HCT116 (cell line): ENCODE measurements around the gene GALNT15.

Source experiments
- RAD21 ChIP-seq: IDR thresholded peaks from 2 replicates; pipeline ENCODE4 v1.6.1; 2012; ENCODE audit warnings: low read depth, mild to moderate bottlenecking
- SP1 ChIP-seq: IDR thresholded peaks from 2 replicates; pipeline ENCODE4 v1.6.1; 2012; ENCODE audit warnings: low read depth
- TCF7L2 ChIP-seq: IDR thresholded peaks from 2 replicates; pipeline ENCODE4 v1.7.0; 2011; ENCODE audit warnings: borderline replicate concordance, inconsistent platforms; ENCODE audit not compliant: insufficient read depth, insufficient read length; ENCODE audit errors: extremely low read depth
- TF ChIP-seq, protein P1 (sequence below): IDR thresholded peaks from 2 replicates; pipeline ENCODE4 v1.6.1; 2011; ENCODE audit warnings: mild to moderate bottlenecking, low read length, moderate library complexity; ENCODE audit not compliant: insufficient replicate concordance; ENCODE audit errors: extremely low read depth
- TF ChIP-seq, protein P2 (sequence below), 3 experiments: fragments of 200-600 bp in 1 of 3; sonication (generic) in 1 of 3; IDR thresholded peaks in 2 of 3; conservative IDR thresholded peaks in 1 of 3; 2 replicates each; pipeline ENCODE4 v1.5.1; 2012 to 2017; ENCODE audit warnings: low read depth in 2 of 3, low read length in 2 of 3, antibody characterized with exemption in 1 of 3, borderline replicate concordance in 1 of 3, control low read depth in 1 of 3, mild to moderate bottlenecking in 1 of 3, mixed read lengths in 1 of 3, mixed run types in 1 of 3, moderate library complexity in 1 of 3; ENCODE audit not compliant: insufficient read depth in 1 of 3

DNA sequence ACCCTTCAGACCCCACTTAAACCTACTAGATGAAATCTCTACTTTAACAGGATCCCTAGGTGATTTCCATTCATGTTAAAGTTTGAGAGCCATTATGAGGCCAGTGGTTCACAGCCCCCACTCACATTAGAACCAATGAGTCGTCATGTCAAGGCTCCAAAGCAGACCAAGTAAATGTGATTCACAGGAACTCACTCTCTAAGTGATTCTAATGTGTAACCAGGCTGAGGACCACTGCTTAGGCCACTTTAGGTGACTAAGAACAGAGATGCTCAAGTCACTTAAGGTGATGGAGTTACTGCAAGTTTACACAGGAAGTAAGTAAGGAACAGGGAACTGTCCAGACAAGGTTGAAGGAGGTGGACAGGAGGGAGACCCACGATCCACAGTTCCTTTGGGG lies 7.7 kb downstream of the GALNT15 start:
- TF ChIP-seq, protein P1, sequence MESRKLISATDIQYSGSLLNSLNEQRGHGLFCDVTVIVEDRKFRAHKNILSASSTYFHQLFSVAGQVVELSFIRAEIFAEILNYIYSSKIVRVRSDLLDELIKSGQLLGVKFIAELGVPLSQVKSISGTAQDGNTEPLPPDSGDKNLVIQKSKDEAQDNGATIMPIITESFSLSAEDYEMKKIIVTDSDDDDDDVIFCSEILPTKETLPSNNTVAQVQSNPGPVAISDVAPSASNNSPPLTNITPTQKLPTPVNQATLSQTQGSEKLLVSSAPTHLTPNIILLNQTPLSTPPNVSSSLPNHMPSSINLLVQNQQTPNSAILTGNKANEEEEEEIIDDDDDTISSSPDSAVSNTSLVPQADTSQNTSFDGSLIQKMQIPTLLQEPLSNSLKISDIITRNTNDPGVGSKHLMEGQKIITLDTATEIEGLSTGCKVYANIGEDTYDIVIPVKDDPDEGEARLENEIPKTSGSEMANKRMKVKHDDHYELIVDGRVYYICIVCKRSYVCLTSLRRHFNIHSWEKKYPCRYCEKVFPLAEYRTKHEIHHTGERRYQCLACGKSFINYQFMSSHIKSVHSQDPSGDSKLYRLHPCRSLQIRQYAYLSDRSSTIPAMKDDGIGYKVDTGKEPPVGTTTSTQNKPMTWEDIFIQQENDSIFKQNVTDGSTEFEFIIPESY, result no peak
- TF ChIP-seq, protein P2, sequence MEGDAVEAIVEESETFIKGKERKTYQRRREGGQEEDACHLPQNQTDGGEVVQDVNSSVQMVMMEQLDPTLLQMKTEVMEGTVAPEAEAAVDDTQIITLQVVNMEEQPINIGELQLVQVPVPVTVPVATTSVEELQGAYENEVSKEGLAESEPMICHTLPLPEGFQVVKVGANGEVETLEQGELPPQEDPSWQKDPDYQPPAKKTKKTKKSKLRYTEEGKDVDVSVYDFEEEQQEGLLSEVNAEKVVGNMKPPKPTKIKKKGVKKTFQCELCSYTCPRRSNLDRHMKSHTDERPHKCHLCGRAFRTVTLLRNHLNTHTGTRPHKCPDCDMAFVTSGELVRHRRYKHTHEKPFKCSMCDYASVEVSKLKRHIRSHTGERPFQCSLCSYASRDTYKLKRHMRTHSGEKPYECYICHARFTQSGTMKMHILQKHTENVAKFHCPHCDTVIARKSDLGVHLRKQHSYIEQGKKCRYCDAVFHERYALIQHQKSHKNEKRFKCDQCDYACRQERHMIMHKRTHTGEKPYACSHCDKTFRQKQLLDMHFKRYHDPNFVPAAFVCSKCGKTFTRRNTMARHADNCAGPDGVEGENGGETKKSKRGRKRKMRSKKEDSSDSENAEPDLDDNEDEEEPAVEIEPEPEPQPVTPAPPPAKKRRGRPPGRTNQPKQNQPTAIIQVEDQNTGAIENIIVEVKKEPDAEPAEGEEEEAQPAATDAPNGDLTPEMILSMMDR (IDR thresholded peaks at IDR 0.05 in 2 of 3, conservative IDR thresholded peaks at IDR 0.05 in 1 of 3; ENCODE audit: borderline replicate concordance in 1 of 3, insufficient read depth in 1 of 3, low read depth in 2 of 3, low read length in 2 of 3), result no peak
- TF ChIP-seq SP1 (no peak), RAD21 (no peak), TCF7L2 (no peak)
